Urothelium cell line (cell line): ENCODE data around the gene ANO2.
"Not testable (repeated sequence)": the region's sequence is repeated elsewhere in the genome, so short reads cannot be mapped to it uniquely, and the experiment has no call there.

Experiments
- DNase-seq: peaks from one replicate; pipeline ENCODE4 v3.0.0; 2011; ENCODE audit warnings: low spot score, mixed read lengths
- FAIRE-seq: peaks from 2 replicates; lab custom pipeline; 2011; peaks lifted over from hg19 to GRCh38; lab: Jason Lieb, UNC

The ANO2 gene

GRCh38 chr12:5889381-5890047 lies 55.5 kb downstream of the ANO2 start:
- DNase-seq (peak; percentile 36), FAIRE-seq (peak; percentile 30)

GRCh38 chr12:5888816-5889315 lies 56.2 kb downstream of the ANO2 start:
- FAIRE-seq: peak; percentile 44
- DNase-seq: no peak

- DNase-seq, FAIRE-seq: not testable (repeated sequence)
These were observed 57.2 kb downstream of the ANO2 start for GRCh38 chr12:5887819-5888218.

DNA sequence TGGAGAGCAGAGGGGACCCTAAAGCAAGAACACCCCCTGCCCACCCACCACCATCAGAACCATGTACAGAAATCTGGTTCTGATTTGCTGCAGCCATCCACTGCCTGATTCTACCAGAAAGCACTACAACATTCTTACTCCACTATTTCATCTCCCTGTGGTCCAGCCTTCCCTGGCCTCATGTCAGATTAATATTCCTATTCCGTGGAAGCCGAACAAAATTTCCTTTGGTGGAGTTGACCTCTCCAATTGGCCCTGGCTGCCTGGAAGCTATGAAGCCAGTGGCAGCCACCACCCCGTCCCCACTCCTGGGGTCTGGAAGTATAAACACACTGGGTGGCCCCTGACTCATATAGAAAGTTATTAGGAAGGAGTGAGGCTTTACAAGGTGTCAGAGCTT lies 60.2 kb downstream of the ANO2 start:
- DNase-seq (no peak), FAIRE-seq (no peak)

DNA sequence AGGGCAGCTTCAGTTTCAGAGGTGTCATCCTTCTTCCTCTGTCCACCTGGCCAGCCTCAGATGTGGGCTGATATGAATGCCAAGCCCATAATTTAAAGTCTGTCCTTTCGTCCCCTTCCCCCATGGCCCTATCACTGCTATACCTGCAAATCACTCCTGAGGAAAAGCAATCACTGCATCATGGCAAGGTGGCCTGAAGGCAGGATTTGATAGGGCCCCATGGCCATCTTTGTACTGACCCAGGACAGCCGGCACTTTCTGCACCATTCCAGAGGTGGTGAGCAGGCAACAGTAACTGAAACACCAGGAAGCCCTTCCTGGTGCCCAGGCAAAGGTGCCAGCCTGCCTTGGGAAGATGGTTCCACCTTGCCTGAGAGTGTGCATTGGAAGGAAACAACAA lies 60.8 kb downstream of the ANO2 start:
- FAIRE-seq (no peak), DNase-seq (no peak)

DNA sequence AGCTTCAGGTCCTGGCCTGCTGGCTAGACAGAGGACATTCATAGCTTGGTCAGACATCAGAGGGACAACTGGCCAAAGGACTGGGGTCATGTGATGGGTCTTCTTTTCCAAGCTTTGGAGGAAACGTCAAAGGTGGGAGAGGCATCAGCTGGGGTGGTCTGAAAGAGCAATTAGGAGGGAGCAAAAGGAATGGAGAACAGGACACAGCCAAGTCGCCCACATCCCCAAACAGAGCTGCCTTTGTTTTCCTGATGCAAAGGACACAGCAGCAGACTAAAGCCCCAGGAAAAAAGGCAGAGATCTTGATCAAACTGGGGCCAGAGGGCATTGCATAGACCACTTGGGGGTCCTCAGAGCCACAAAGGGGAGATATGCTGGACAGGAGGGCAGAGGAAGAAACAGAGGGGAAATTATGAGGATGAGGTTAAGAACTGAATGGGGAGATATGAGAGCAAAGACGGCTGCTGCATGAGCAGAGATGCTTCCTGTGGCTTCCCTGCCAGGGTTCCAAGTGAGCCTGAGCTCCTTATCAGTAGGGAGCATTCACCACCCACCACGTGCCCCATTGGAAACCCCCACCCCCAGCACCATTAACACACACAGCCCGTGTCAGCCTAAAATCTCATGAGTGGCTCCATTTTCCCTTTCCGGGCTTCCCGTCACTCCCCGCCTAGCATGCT lies 62.4 kb downstream of the ANO2 start:
- DNase-seq (no peak), FAIRE-seq (no peak)

DNA sequence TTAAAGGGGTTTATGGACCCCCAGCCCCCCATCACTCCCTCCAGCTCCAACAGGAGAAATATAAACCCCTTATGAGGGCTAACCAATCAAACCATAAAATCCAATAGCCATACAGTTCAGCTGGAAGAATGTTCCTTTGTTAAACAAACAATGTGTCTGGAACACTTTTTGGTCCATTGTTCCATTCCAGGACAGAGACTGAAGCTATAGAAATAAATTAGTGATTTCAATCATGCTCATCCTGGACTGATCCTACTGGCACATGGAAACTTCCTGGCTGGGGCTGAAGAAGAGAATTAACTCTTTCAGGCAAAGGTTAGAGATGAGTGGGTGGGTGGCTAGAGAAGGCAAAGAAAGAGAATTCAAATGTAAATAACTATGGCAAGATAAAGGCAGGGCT lies 63.4 kb downstream of the ANO2 start:
- FAIRE-seq (no peak), DNase-seq (no peak)

- no peak for FAIRE-seq
- DNase-seq: no peak
These were observed 63.9 kb downstream of the ANO2 start for GRCh38 chr12:5881101-5881606.

DNA sequence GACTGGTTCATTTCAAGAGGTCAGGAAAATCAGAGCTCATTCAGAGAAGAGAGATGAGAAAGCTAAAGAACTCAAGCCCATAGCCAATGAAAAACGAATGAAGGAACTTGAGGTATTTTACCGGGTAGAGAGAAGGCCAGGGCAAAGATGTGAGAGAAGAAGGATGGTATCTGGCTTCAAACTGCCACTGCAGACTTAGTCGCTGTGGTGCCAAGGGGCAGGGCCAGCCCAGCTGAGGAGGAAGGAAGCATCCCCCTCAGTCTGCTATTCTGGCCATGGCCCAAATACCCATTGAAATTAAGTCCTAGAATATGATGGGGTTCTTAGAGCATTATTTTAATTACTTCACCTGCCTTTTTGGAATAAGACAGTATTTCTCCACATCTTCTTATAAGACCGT lies 69.2 kb downstream of the ANO2 start:
- DNase-seq (no peak), FAIRE-seq (no peak)

DNA sequence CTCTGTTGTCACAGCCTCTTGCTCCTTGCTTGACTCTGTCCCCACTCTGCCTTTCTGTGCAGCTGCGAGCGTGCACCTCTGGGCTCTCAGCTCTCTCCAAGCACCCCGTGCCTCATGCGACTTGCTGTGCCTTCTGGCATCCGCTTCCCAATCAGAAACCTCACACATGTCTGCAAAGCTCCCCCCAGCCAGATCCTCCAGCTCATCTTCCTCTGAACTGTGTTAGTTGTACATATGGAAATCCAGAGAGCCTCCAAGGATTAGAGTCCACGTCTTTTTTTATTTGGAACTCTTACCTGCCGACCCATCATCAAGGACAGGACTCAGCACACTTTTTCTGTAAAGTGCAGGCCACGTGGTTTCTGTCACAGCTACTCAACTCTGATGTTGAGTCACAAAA lies 70.5 kb downstream of the ANO2 start:
- FAIRE-seq: no peak
- DNase-seq: no peak

DNA sequence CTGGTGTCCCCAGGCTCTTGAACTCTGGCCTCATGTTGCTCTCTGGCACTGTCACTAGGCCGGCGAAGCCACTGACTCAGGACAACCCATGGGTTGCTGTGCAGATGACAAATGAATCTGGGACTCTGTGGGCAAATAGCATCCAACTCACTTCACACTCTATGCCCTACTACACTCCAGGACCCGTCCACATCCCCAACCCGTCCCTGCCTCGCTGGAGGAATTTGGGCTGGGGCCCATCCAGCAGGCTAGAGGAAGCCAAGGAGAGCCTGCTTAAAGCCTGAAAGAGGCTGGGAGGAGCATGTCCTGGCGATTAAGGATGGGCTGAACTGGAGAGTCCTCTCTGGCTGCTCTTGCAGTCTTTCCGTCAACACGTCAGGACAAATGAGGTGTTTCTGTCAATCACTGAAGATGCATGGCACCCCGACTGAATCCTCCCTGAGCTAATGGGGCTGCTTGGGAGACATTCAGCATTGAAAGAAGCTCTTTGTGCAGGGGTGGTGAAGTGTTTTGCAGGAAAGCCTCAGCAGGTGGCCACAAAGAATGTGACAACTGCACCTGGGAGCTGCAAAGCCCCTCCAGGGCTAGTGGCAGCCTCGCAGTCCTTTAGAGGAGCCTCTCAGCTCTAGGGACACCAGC lies 71.7 kb downstream of the ANO2 start:
- DNase-seq: no peak
- FAIRE-seq: no peak

GRCh38 chr12:5872745-5873144 lies 72.3 kb downstream of the ANO2 start:
- peak; percentile 57 for DNase-seq
- no peak for FAIRE-seq

GRCh38 chr12:5871741-5872140 lies 73.3 kb downstream of the ANO2 start:
- FAIRE-seq (no peak), DNase-seq (no peak)

- no peak for DNase-seq
- FAIRE-seq: no peak
These were observed 74.9 kb downstream of the ANO2 start for GRCh38 chr12:5870183-5870582.

DNA sequence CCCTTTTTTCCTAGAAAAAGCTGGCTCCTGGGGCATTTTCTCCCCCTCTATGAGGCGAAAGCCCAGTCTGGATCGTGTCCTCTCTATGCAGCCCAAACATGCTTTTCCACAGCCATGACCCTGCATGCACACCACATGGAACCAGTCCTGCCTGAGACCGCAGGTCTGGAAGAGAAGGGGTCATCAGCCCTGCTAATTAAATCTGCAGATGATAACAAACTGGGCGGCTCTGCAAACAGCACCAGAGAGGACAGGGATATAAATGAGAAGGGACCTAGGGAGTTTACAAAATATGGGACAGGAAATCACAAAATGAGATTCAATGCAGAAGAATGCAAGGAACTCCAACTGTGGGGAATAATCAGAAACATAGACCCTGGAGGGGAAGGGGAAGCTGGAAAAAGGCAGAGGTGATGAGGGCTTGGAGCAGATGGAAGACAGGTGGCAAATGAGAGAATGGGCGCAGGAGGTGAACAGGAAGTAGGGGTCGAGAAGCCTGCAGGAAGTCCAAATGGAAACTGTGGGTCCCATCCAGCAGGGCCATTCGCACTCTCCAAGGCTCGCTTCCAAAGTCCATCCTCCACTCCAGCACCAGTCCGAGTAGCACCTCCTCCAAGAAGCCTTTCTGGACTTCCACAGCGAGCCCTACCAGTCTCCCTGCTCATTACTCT lies 76.3 kb downstream of the ANO2 start:
- FAIRE-seq (no peak), DNase-seq (no peak)

- no peak for DNase-seq
- peak; percentile 100 for FAIRE-seq
These were observed 79.7 kb downstream of the ANO2 start for GRCh38 chr12:5865397-5865796.

GRCh38 chr12:5864972-5865371 lies 80.1 kb downstream of the ANO2 start:
- no peak for FAIRE-seq
- no peak for DNase-seq

- DNase-seq (no peak), FAIRE-seq (peak; percentile 82)
These were observed 80.8 kb downstream of the ANO2 start for GRCh38 chr12:5864301-5864700.

- FAIRE-seq: no peak
- DNase-seq: no peak
These were observed 83.6 kb downstream of the ANO2 start for GRCh38 chr12:5861416-5861815.

GRCh38 chr12:5856692-5857091 lies 88.4 kb downstream of the ANO2 start:
- no peak for DNase-seq
- no peak for FAIRE-seq

GRCh38 chr12:5846950-5847349 lies 98.1 kb downstream of the ANO2 start:
- FAIRE-seq (no peak), DNase-seq (no peak)
